ENCODE measurements around the gene VSTM1.

- no peak for TF ChIP-seq CTCF (IDR thresholded peaks at IDR 0.05)
- no peak for TF ChIP-seq POLR2A (IDR thresholded peaks at IDR 0.05; ENCODE audit: low read depth)
- no peak for TF ChIP-seq EP300 (IDR thresholded peaks at IDR 0.05)
Measured at GRCh38 chr19:54077334-54077733, 13.6 kb upstream of the VSTM1 start.

Measured in esophagus muscularis mucosa (tissue), 4 donors.